Measurements from ENCODE around the gene KRT1. TPM values are rescaled to one million over a fixed set of nuclear protein-coding genes. Genes with fewer than 3 reads are reported as not detected.

Gene KRT1
- total RNA-seq, 1 donor from 2014 or later: not detected

DNA sequence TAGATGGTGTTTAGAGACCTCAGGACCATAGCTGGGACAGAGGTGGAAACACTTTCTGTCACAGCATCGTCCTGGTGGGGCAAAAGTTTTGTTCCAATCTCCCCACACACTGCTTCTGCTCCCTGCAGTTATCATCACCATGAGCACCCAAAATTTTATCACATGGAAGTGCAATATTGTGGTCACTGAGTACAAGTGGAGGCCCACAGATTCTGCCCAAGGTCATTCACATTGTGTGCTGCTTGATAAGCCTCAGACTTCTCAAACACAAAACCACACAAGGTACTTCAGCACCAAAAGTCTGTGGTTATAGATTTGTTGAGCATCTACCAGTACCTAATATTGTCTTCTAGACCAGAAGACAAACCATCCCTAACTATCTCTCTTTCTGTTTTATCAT lies 23.7 kb upstream of the KRT1 start:
- no peak for DNase-seq
- H3K27ac ChIP-seq (replicated peaks): no peak overlapping the region
- H3K9me3 ChIP-seq (replicated peaks): no peaks in the 10 kb centered on the region
- H3K27me3 ChIP-seq (ENCODE audit: low read depth): peaks cover 38% of the 10 kb centered on the region
- H3K36me3 ChIP-seq: no peaks in the 10 kb centered on the region
- H3K4me3 ChIP-seq: no peak overlapping the region
- TF ChIP-seq, protein P1, sequence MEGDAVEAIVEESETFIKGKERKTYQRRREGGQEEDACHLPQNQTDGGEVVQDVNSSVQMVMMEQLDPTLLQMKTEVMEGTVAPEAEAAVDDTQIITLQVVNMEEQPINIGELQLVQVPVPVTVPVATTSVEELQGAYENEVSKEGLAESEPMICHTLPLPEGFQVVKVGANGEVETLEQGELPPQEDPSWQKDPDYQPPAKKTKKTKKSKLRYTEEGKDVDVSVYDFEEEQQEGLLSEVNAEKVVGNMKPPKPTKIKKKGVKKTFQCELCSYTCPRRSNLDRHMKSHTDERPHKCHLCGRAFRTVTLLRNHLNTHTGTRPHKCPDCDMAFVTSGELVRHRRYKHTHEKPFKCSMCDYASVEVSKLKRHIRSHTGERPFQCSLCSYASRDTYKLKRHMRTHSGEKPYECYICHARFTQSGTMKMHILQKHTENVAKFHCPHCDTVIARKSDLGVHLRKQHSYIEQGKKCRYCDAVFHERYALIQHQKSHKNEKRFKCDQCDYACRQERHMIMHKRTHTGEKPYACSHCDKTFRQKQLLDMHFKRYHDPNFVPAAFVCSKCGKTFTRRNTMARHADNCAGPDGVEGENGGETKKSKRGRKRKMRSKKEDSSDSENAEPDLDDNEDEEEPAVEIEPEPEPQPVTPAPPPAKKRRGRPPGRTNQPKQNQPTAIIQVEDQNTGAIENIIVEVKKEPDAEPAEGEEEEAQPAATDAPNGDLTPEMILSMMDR (IDR thresholded peaks at IDR 0.05; ENCODE audit: borderline replicate concordance): no peak
- intact Hi-C loops (cut with micrococcal nuclease): no loop called here
- H3K4me1 ChIP-seq: peaks cover 11% of the 10 kb centered on the region

GRCh38 chr12:52703424-52703823 lies 23.2 kb upstream of the KRT1 start, which contains the start of gene KRT77:
Gene KRT77 (minus strand): TSS chr12:52703524. CDS start chr12:52703434, 90 bp downstream.
- intact Hi-C loops (cut with micrococcal nuclease): no loop called here
- H3K27me3 ChIP-seq (ENCODE audit: low read depth): peaks cover 37% of the 10 kb centered on the region
- no peak for DNase-seq

GRCh38 chr12:52702338-52702737 lies 22.1 kb upstream of the KRT1 start:
- Histone ChIP-seq H3K4me3 (no peak overlapping the region), H3K27ac (replicated peaks) (no peak overlapping the region), H3K9me3 (replicated peaks) (no peaks in the 10 kb centered on the region), H3K4me1 (peaks cover 16% of the 10 kb centered on the region), H3K27me3 (ENCODE audit: low read depth) (peaks cover 32% of the 10 kb centered on the region), H3K36me3 (no peaks in the 10 kb centered on the region)
- no peak for DNase-seq
- intact Hi-C loops (cut with micrococcal nuclease): no loop called here
- TF ChIP-seq, protein P1 (IDR thresholded peaks at IDR 0.05; ENCODE audit: borderline replicate concordance): no peak

More at GRCh38 chr12:52703424-52703823, 23.2 kb upstream of the KRT1 start, which contains the start of gene KRT77:
- Histone ChIP-seq H3K4me1 (peaks cover 15% of the 10 kb centered on the region), H3K27ac (replicated peaks) (no peak within 1 kb of the TSS), H3K4me3 (no peak within 1 kb of the TSS), H3K36me3 (no peaks in the 10 kb centered on the region), H3K9me3 (replicated peaks) (no peaks in the 10 kb centered on the region)
- TF ChIP-seq, protein P1 (IDR thresholded peaks at IDR 0.05; ENCODE audit: borderline replicate concordance): no peak

GRCh38 chr12:52701281-52701680 lies 21.1 kb upstream of the KRT1 start:
- H3K4me1 ChIP-seq: peaks cover 16% of the 10 kb centered on the region
- DNase-seq: no peak
- no peaks in the 10 kb centered on the region for H3K9me3 ChIP-seq (replicated peaks)
- H3K36me3 ChIP-seq: no peaks in the 10 kb centered on the region
- TF ChIP-seq, protein P1 (IDR thresholded peaks at IDR 0.05; ENCODE audit: borderline replicate concordance): no peak
- no peak overlapping the region for H3K4me3 ChIP-seq
- H3K27me3 ChIP-seq (ENCODE audit: low read depth): peaks cover 38% of the 10 kb centered on the region
- intact Hi-C loops (cut with micrococcal nuclease): no loop called here
- no peak overlapping the region for H3K27ac ChIP-seq (replicated peaks)

DNA sequence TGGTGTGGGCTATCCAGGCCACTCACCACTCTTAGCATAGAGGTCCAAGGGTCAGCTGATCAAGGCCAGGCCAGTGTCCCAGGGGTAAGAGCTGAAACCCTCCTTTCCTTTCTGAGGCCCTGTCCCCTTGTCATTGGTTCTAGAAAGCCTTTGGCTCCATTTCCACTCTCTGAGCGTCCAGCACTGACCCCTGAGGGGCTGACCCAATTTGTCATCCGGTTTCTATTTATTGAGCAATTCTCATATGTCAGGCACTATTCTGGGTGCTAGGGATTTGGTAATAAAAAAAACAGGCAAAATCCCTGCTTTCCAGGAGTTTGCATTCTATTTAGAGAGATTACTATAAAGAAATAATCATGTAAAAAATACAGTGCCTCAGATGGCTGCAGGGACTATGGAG lies 19.8 kb upstream of the KRT1 start:
- TF ChIP-seq, protein P1 (IDR thresholded peaks at IDR 0.05; ENCODE audit: borderline replicate concordance): no peak
- no peak overlapping the region for H3K4me3 ChIP-seq
- intact Hi-C loops (cut with micrococcal nuclease): no loop called here

More for the DNA sequence above, 19.8 kb upstream of the KRT1 start:
- no peak for DNase-seq
- no peak overlapping the region for H3K27ac ChIP-seq (replicated peaks)
- H3K9me3 ChIP-seq (replicated peaks): no peaks in the 10 kb centered on the region
- no peaks in the 10 kb centered on the region for H3K36me3 ChIP-seq
- peaks cover 41% of the 10 kb centered on the region for H3K27me3 ChIP-seq (ENCODE audit: low read depth)
- H3K4me1 ChIP-seq: peaks cover 16% of the 10 kb centered on the region

Data from left ventricle myocardium inferior (tissue), 1 donor.